ENCODE data around the gene LMF1.

LMF1 gene

GRCh38 chr16:985646-986400 is 15.0 kb upstream of the LMF1 start:
- H3K4me3 ChIP-seq (ENCODE audit: low read depth, low read length) = no peak overlapping the region
- no peak for TF ChIP-seq CTCF (IDR thresholded peaks at IDR 0.05; ENCODE audit: control insufficient read depth, extremely low read depth, insufficient read depth)
- DNase-seq (ENCODE audit: low read depth) = no peak

GRCh38 chr16:984736-985636 is 14.2 kb upstream of the LMF1 start:
- DNase-seq (ENCODE audit: low read depth) = no peak
- H3K4me3 ChIP-seq (ENCODE audit: low read depth, low read length) = no peak overlapping the region
- TF ChIP-seq CTCF (IDR thresholded peaks at IDR 0.05; ENCODE audit: control insufficient read depth, extremely low read depth, insufficient read depth) = no peak

GRCh38 chr16:984121-984694 is 13.4 kb upstream of the LMF1 start:
- TF ChIP-seq CTCF (IDR thresholded peaks at IDR 0.05; ENCODE audit: control insufficient read depth, extremely low read depth, insufficient read depth) = no peak
- H3K4me3 ChIP-seq (ENCODE audit: low read depth, low read length) = no peak overlapping the region
- no peak for DNase-seq (ENCODE audit: low read depth)

GRCh38 chr16:983044-984030 is 12.6 kb upstream of the LMF1 start:
- no peak for TF ChIP-seq CTCF (IDR thresholded peaks at IDR 0.05; ENCODE audit: control insufficient read depth, extremely low read depth, insufficient read depth)
- peak overlapping the region; percentile 52; the same call in 1 of the 2 replicates for H3K4me3 ChIP-seq (ENCODE audit: low read depth, low read length)
- DNase-seq (ENCODE audit: low read depth) = no peak

GRCh38 chr16:982145-983043 is 11.6 kb upstream of the LMF1 start:
- DNase-seq (ENCODE audit: low read depth) = no peak
- TF ChIP-seq CTCF (IDR thresholded peaks at IDR 0.05; ENCODE audit: control insufficient read depth, extremely low read depth, insufficient read depth) = no peak
- H3K4me3 ChIP-seq (ENCODE audit: low read depth, low read length) = peak overlapping the region; percentile 52

Measured in LNCaP clone FGC (cell line).